A549 (cell line): Measurements from ENCODE around the gene FHIT.

ENCODE experiments used
- EP300 ChIP-seq, 2 experiments: fragments of >200 bp; sonication (Bioruptor Twin); formaldehyde crosslinking; IDR thresholded peaks; 2 replicates in 1 of 2; 3 replicates in 1 of 2; pipeline ENCODE4 v1.6.1; 2016 to 2017
- JUN ChIP-seq, 2 experiments: fragments of >200 bp; sonication (Bioruptor Twin); formaldehyde crosslinking; IDR thresholded peaks; 2 replicates in 1 of 2; 3 replicates in 1 of 2; pipeline ENCODE4 v1.6.1; 2016 to 2017
- JUNB ChIP-seq: fragments of >200 bp; sonication (Bioruptor Twin); formaldehyde crosslinking; IDR thresholded peaks from 2 replicates; pipeline ENCODE4 v1.6.1; 2016
- MYC ChIP-seq: IDR thresholded peaks from 2 replicates; pipeline ENCODE4 v1.6.1; 2012; ENCODE audit warnings: mild to moderate bottlenecking, inconsistent platforms, low read length, improper control_type of control experiment, borderline replicate concordance
- NFE2L2 ChIP-seq: fragments of 150-350 bp; conservative IDR thresholded peaks from 2 replicates; pipeline ENCODE4 v1.6.1; 2014; ENCODE audit warnings: low read length
- NR3C1 ChIP-seq: fragments of >200 bp; sonication (Bioruptor Twin); formaldehyde crosslinking; IDR thresholded peaks from 3 replicates; pipeline ENCODE4 v1.6.1; 2017
- POLR2A ChIP-seq: IDR thresholded peaks from 2 replicates; pipeline ENCODE4 v1.6.1; 2012; ENCODE audit warnings: mild to moderate bottlenecking, low read length
- RAD21 ChIP-seq, 2 experiments: fragments of >200 bp in 1 of 2; sonication (Bioruptor Twin) in 1 of 2; formaldehyde crosslinking in 1 of 2; IDR thresholded peaks in 1 of 2; conservative IDR thresholded peaks in 1 of 2; 2 replicates in 1 of 2; 3 replicates in 1 of 2; pipeline ENCODE4 v1.6.1; 2012 to 2018; ENCODE audit warnings: inconsistent platforms in 1 of 2
- TF ChIP-seq, protein P1 (sequence below): IDR thresholded peaks from 2 replicates; pipeline ENCODE4 v1.6.1; 2012
- TF ChIP-seq, protein P2 (sequence below): fragments of 150-350 bp; IDR thresholded peaks from 2 replicates; pipeline ENCODE4 v1.6.1; 2014; ENCODE audit warnings: low read depth, mild to moderate bottlenecking, low read length
- TF ChIP-seq, protein P3 (sequence below): fragments of >200 bp; sonication (Bioruptor Twin); formaldehyde crosslinking; IDR thresholded peaks from 3 replicates; pipeline ENCODE4 v1.5.1; 2016
- TF ChIP-seq, protein P4 (sequence below): fragments of >200 bp; sonication (Bioruptor Twin); formaldehyde crosslinking; IDR thresholded peaks from 3 replicates; pipeline ENCODE4 v1.6.1; 2016
- TF ChIP-seq, protein P5 (sequence below): fragments of 200-600 bp; sonication (generic); IDR thresholded peaks from 2 replicates; pipeline ENCODE4 v1.6.1; 2016; ENCODE audit warnings: antibody characterized with exemption, mild to moderate bottlenecking, moderate library complexity
- TF ChIP-seq, protein P6 (sequence below): IDR thresholded peaks from 2 replicates; pipeline ENCODE4 v1.6.1; 2012

DNA sequence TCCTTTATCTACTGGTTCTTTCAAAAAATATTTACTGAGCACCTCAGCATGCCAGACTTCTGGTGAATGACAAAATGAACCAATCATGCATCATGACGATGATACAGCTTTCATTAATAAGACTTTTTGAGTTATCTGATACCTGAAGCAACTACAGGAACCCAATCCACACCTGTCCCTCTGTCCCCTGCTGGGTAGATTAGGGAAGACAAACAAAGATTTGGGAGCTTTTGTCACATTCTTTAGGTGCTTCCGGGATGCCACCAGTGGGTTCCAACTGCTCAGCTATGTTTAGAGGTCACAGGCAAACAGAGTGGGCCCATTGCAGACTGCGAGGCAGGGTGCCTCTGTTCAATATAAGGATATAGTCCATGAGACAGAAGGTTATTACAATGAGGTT lies 1180.9 kb downstream of the FHIT start:
- TF ChIP-seq MYC (no peak), EP300 (IDR thresholded peaks at IDR 0.05) (no peak), NR3C1 (no peak), POLR2A (no peak), RAD21 (conservative IDR thresholded peaks at IDR 0.05 in 1 of 2, IDR thresholded peaks at IDR 0.05 in 1 of 2) (no peak), JUN (IDR thresholded peaks at IDR 0.05) (no peak), NFE2L2 (no peak), JUNB (no peak)
- TF ChIP-seq, protein P1, sequence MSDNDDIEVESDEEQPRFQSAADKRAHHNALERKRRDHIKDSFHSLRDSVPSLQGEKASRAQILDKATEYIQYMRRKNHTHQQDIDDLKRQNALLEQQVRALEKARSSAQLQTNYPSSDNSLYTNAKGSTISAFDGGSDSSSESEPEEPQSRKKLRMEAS = no peak
- TF ChIP-seq, protein P2, sequence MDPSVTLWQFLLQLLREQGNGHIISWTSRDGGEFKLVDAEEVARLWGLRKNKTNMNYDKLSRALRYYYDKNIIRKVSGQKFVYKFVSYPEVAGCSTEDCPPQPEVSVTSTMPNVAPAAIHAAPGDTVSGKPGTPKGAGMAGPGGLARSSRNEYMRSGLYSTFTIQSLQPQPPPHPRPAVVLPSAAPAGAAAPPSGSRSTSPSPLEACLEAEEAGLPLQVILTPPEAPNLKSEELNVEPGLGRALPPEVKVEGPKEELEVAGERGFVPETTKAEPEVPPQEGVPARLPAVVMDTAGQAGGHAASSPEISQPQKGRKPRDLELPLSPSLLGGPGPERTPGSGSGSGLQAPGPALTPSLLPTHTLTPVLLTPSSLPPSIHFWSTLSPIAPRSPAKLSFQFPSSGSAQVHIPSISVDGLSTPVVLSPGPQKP = no peak
- TF ChIP-seq, protein P3, sequence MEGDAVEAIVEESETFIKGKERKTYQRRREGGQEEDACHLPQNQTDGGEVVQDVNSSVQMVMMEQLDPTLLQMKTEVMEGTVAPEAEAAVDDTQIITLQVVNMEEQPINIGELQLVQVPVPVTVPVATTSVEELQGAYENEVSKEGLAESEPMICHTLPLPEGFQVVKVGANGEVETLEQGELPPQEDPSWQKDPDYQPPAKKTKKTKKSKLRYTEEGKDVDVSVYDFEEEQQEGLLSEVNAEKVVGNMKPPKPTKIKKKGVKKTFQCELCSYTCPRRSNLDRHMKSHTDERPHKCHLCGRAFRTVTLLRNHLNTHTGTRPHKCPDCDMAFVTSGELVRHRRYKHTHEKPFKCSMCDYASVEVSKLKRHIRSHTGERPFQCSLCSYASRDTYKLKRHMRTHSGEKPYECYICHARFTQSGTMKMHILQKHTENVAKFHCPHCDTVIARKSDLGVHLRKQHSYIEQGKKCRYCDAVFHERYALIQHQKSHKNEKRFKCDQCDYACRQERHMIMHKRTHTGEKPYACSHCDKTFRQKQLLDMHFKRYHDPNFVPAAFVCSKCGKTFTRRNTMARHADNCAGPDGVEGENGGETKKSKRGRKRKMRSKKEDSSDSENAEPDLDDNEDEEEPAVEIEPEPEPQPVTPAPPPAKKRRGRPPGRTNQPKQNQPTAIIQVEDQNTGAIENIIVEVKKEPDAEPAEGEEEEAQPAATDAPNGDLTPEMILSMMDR = no peak
- TF ChIP-seq, protein P4, sequence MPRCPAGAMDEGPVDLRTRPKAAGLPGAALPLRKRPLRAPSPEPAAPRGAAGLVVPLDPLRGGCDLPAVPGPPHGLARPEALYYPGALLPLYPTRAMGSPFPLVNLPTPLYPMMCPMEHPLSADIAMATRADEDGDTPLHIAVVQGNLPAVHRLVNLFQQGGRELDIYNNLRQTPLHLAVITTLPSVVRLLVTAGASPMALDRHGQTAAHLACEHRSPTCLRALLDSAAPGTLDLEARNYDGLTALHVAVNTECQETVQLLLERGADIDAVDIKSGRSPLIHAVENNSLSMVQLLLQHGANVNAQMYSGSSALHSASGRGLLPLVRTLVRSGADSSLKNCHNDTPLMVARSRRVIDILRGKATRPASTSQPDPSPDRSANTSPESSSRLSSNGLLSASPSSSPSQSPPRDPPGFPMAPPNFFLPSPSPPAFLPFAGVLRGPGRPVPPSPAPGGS = no peak
- TF ChIP-seq, protein P5, sequence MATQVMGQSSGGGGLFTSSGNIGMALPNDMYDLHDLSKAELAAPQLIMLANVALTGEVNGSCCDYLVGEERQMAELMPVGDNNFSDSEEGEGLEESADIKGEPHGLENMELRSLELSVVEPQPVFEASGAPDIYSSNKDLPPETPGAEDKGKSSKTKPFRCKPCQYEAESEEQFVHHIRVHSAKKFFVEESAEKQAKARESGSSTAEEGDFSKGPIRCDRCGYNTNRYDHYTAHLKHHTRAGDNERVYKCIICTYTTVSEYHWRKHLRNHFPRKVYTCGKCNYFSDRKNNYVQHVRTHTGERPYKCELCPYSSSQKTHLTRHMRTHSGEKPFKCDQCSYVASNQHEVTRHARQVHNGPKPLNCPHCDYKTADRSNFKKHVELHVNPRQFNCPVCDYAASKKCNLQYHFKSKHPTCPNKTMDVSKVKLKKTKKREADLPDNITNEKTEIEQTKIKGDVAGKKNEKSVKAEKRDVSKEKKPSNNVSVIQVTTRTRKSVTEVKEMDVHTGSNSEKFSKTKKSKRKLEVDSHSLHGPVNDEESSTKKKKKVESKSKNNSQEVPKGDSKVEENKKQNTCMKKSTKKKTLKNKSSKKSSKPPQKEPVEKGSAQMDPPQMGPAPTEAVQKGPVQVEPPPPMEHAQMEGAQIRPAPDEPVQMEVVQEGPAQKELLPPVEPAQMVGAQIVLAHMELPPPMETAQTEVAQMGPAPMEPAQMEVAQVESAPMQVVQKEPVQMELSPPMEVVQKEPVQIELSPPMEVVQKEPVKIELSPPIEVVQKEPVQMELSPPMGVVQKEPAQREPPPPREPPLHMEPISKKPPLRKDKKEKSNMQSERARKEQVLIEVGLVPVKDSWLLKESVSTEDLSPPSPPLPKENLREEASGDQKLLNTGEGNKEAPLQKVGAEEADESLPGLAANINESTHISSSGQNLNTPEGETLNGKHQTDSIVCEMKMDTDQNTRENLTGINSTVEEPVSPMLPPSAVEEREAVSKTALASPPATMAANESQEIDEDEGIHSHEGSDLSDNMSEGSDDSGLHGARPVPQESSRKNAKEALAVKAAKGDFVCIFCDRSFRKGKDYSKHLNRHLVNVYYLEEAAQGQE = no peak
- TF ChIP-seq, protein P6, sequence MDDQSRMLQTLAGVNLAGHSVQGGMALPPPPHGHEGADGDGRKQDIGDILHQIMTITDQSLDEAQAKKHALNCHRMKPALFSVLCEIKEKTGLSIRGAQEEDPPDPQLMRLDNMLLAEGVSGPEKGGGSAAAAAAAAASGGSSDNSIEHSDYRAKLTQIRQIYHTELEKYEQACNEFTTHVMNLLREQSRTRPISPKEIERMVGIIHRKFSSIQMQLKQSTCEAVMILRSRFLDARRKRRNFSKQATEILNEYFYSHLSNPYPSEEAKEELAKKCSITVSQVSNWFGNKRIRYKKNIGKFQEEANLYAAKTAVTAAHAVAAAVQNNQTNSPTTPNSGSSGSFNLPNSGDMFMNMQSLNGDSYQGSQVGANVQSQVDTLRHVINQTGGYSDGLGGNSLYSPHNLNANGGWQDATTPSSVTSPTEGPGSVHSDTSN = no peak
